ENCODE measurements around the gene SUGCT.

The SUGCT gene

GRCh38 chr7:40826411-40827221 lies 691.8 kb downstream of the SUGCT start:
- DNase-seq (ENCODE audit: low read depth in 2 of 2), result no peak

DNA sequence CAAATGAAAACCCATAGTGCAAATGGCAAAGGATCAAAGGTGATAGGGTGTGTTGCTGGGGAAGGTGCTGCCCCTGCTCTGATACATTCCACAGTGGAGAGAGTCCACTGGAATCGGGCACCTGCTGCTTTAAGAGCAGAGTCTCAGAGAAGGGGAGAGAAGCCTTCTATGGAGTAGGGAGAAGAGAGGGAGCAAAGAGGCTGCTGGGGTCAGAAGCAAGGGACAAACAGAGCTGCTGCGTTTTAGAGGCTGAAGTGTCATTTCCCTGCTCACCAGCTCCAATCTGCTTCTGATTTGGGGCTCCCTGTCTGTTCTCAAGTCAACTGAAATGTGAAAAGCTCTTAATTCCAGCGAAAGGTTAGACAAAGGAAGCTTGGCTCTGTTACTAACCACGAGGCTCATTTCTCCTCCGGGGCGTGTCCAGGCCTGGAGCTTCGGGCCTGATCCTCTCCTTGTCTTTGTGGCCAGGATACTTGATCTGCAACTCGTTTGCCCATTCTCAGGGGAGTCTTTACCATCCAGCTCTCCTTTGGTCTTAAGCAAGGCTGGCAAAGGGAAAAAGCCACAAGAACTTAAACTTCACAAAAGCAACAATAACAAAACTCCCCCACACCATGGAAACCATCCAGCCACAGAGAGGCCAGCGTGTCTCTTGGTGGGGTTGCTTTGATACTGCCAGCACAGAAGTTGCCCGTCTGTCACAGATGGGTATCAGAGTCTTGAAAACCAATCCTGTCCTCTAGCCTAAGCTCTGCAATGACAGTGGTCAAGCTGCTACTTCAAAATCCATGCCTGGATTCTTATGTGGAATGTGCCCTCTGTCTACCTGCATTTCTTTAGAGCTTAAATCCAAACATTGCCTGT lies 692.6 kb downstream of the SUGCT start:
- no peak for DNase-seq (ENCODE audit: low read depth in 2 of 2)

DNA sequence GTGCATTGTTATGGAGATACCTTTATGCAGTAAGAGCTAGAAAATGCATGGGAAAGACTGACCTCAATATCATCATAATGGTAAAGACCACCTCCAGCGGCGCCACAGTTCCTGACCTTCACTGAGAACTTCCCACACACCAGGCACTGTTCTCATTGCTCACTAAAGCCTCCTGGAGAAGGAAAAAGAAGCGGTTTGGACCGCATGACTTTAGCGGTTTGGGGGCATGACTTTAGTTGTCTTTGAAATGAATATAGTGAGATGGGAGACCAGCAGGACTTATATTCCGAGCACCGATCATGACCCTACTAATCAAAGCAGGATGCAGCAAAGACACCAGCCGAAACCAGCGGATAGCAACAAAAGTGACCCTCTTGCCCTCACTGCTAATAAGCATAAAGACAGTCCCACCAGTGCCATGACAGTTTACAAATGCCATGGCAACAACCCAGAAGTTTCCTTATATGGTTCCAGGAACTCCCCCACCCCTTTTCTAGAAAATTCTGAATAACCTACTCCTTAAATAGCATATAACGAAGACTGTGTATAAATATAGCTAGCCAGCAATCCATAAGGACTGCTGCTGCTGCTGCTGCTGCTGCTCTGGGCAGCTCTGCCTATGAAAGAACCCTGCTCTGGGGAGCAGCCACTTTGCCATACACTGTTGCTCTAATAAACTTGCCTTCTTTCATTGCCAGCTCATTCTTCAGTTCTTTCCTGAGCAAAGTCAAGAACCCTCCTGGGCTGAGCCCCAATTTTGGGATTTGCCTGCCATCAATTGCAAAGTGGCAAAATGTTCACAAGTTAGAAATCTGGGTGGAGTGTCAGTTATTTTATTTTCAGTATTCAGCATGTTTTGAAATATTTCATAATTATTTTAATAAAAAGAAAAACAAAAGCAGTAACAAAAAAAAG lies 694.1 kb downstream of the SUGCT start:
- DNase-seq (ENCODE audit: low read depth in 2 of 2), result no peak

DNA sequence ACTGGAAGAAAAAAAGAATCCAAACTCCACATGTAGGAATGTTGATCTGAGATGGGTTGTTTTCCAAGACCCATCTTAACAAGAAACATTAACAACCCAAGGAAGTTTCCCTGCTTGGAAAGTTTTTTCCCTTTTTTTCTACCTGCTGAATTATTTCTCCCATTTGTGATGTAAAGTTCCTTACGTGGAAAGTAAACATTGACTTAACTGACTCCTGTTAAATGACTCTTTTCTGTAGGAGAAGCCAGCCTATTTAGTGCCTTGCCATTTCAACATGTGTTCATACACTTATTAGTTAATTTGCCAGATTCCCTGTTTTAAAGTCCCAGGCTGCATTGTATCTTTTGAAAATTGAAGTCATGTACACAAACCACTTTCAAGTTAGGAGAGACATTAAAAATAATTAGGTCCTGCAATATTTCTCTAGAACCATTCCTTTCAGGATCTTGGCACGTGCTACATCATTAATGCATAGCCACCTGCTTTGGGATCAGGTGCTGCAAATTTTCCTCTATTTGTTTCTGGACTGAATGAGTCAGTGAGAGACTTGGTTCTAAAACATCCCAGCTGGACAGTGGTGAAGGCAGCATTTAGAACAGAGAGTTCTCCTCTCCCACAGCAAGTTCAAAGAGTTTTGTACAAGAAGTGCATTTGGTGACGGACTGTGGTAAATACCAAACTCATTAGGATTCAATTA lies 698.5 kb downstream of the SUGCT start:
- no peak for DNase-seq (ENCODE audit: low read depth in 2 of 2)

DNA sequence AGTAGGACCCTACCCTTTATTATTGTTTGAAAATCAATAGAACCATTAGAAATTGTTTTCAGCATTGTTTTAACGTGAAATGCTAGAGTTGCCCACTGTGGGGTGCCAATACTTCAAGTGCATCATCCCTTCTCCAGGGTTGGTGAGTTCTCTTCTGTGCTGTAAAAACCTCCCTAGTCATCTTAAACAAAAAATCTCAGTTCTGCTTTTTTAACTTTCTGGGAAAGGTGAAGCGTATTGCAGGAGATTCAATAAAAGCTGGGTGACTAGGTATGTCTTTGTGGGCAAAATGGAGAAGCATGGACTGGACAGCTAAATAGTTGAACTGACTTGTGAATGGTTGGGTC lies 699.1 kb downstream of the SUGCT start:
- DNase-seq (ENCODE audit: low read depth in 2 of 2), result no peak

- no peak for DNase-seq (ENCODE audit: low read depth in 2 of 2)
These were observed 701.4 kb downstream of the SUGCT start for GRCh38 chr7:40836218-40836617.

- no peak for DNase-seq (ENCODE audit: low read depth in 2 of 2)
These were observed 705.1 kb downstream of the SUGCT start for GRCh38 chr7:40839881-40840280.

- no peak for DNase-seq (ENCODE audit: low read depth in 2 of 2)
These were observed 706.2 kb downstream of the SUGCT start for GRCh38 chr7:40840990-40841389.

DNA sequence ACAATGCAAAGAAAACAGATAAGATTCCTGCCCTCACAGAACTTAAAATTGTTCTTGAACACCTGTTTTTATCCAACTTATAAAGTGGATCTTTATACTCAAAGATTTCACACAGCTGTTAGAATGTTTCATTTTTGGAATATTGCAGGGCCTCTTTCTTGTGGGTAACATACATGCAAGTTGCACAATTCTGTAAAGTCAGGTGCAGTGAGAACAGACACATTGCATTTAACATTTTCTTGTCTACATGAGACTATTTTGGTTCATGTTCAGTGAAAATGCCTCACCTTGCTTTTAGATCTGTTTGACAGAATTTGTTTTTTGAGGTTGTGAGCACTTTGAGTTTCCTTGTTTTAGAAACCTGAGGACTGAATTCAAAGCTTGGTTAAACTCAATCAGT lies 707.8 kb downstream of the SUGCT start:
- no peak for DNase-seq (ENCODE audit: low read depth in 2 of 2)

DNA sequence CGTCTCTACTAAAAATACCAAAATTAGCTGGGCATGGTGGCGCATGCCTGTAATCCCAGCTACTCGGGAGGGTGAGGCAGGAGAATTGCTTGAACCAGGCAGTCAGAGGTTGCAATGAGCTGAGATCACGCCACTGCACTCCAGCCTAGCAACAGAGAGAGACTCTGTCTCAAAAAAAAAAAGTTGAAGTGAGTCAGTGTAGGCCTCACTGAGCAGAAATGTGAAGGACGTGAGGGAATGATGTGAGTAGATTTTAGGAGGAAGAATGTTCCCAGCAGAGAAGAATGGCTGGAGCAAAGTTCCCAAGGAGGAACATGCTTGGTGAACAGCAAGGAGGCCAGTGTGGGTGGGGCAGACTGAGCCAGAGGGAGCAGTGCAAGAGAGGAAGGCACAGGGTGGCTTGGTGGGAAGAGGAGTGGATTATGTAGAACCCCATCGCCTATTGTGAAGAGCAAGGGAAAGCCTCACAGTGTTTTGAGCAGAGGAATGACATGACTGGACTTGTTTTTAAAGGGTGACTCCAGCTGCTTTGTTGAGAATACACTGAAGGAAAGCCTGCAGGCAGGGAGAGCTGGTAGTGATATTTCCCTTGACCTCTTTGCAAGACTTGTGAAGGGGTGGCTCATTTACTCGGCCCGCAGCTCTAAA lies 708.7 kb downstream of the SUGCT start:
- no peak for DNase-seq (ENCODE audit: low read depth in 2 of 2)

DNA sequence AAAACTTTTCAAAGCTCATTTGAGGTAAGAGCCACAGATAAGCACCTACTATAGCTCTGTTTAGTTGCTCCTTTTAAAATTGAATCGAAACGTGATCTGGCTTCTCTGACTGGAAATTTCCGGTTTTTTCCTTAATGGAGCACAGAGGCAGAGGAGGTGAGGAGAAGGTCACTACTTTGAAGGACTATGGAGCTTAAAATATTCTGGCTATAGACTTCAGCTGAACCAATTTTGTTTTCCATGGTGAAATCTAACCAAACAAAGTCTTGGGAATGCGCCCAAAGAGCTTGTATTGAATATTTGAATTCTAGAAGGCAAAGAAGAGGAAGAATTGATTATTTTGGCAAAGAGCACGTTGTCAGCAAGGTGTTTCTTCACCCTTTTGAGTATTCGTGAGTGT lies 711.1 kb downstream of the SUGCT start:
- DNase-seq (ENCODE audit: low read depth in 2 of 2), result no peak

DNA sequence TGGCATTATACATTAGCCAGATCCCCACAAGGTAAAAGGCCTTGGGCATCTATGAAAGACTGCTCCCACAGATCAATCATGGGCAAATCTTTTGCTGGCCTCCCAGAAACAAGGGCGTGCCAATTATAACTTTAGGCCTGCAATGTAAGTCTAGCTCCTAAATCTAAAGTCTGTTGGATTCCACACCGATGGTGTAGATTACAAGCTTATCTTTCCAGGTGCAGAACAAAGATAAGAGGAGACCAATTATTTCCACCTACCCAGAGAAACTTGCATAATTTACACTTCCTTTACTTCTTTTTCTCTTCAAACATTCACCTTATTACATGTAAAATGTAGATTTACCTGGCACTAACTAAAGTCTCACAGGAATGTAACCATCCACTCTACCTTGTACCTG lies 713.1 kb downstream of the SUGCT start:
- no peak for DNase-seq (ENCODE audit: low read depth in 2 of 2)

DNA sequence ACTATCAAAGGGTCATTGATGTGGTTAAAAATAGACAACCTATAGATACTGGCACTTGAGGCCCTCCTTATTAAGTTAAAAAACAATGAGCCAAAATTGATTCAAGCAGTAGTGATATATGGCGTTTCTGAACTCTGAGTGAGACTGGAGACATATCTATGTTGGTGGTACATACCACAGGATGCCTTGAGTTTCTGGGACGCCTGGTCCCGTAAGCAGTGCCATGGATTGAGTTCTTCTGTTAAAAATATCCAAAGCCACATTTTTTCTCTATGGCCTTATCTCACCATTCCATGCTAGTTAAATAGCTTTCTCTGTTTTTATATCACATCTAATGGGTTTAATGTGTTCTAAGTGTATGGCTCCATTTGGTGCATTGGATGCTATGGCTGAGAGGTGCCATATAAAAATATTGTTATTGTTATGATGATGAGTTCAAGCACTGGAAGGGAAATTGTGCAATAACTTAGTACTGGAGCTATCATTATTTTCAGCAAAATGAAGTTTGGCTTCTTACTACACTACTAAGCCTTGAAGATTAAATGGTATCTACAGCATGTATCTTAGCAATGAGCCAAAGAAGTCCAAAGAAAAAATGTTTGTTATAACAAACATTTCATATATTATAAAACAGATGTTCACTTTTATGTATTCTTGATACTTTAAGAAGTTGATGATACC lies 713.9 kb downstream of the SUGCT start:
- no peak for DNase-seq (ENCODE audit: low read depth in 2 of 2)

DNA sequence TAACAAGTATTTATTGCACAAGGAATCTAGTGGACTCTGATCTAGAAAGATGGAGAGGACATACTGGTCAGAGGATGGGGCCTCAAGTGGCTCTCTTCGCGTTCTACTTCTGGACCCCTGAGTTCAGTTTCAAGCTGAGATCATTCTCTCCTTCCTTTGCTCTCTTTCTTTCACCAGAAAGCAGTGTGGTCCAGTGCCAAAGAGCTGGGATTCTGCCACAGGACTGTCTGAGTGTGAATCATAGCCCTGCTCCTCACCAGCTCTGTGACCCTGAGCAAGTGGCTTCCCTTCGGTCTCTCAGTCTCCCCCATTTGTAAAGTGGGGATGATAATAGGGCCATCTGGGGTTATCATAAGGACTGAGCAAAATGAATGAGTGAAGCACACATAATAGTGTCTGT lies 715.2 kb downstream of the SUGCT start:
- no peak for DNase-seq (ENCODE audit: low read depth in 2 of 2)

DNA sequence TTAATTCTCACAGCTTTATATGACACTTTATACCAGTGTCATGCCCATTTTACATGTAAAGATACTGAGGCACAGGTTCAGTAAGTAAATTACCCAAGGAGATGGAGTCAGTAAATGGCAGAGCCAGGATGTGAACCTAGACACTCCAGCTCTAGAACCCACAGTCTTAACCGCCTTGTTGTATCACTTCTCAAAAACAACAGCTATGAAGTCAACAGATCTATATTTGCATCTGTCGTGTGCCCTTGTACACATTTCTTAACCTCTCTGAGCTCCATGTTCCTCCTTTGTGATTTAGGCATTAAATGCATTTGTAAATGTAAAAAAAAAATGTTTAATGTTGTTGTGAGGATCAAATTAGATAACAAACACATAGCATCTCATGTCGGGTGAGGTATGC lies 716.2 kb downstream of the SUGCT start:
- no peak for DNase-seq (ENCODE audit: low read depth in 2 of 2)

DNA sequence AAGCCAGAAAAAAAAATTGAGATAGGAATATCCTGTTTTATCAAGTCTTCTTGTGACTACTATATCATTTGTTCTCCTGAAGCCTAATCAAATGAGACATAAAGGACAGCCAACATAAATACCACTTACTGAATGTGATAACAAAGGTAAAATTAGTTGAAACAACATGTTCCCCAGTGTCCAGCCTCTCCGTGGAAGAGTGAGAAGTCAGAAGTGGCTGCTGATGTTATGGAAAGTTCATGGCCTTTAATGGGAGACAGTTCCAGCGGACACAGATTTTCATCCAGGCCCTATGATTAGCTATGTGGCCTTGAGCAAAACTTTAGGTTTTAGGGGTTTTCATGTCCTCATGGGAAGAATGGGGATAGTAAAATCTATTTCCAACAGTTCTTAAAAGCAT lies 724.3 kb downstream of the SUGCT start:
- no peak for DNase-seq (ENCODE audit: low read depth in 2 of 2)

GRCh38 chr7:40859965-40860543 lies 725.2 kb downstream of the SUGCT start:
- no peak for DNase-seq (ENCODE audit: low read depth in 2 of 2)

- DNase-seq (ENCODE audit: low read depth in 2 of 2), result no peak
These were observed 730.8 kb downstream of the SUGCT start for GRCh38 chr7:40865441-40866233.

GRCh38 chr7:40866601-40867000 lies 731.8 kb downstream of the SUGCT start:
- DNase-seq (ENCODE audit: low read depth in 2 of 2), result no peak
